Neural progenitor cell (in vitro differentiated cells): ENCODE measurements around the gene MKX.

Experiments
- CTCF ChIP-seq: fragments of 200-600 bp; sonication (generic); IDR thresholded peaks from 2 replicates; pipeline ENCODE4 v1.5.1; 2017; ENCODE audit warnings: antibody characterized with exemption, mild to moderate bottlenecking
- EZH2phosphoT487 ChIP-seq: fragments of 200-600 bp; sonication (generic); IDR thresholded peaks from 2 replicates; pipeline ENCODE4 v1.6.1; 2017; ENCODE audit warnings: antibody characterized with exemption

- TF ChIP-seq CTCF (no peak), EZH2phosphoT487 (no peak)
These were observed 46.6 kb upstream of the MKX start for GRCh38 chr10:27792216-27792615.
